GM10248 (cell line): ENCODE data around the gene TEX48.

Source experiments
- CTCF ChIA-PET: fragments of 300-600 bp; sonication (Branson Sonifier 250); formaldehyde crosslinking; extraction: SDS; loops from one replicate; lab custom pipeline; 2021; ENCODE audit warnings: antibody characterized with exemption; lab: Yijun Ruan, JAX
- POLR2A ChIA-PET: fragments of 350-650 bp; sonication (Branson Sonifier 250); formaldehyde crosslinking; extraction: SDS; loops from one replicate; lab custom pipeline; 2020; ENCODE audit warnings: antibody characterized with exemption; lab: Yijun Ruan, JAX
- DNase-seq: peaks from one replicate; pipeline ENCODE4 v3.0.0; 2012; ENCODE audit errors: extremely low spot score
- CTCF ChIP-seq: IDR thresholded peaks from 2 replicates; pipeline ENCODE4 v1.5.1; 2012; ENCODE audit warnings: mild to moderate bottlenecking, low read depth; ENCODE audit errors: extremely low read depth, missing control alignments, control extremely low read depth

Gene TEX48

GRCh38 chr9:114655689-114656088 is 26.3 kb downstream of the TEX48 start:
- CTCF ChIA-PET = interaction anchor here (1.2 to 6.5 kb wide), 7 partner anchors 10 to 249 kb away, joined by 4 to 173 read pairs (median 5); no protein-coding TSS in a partner anchor
- no peak for DNase-seq
- POLR2A ChIA-PET = no interaction called here

GRCh38 chr9:114653556-114654159 is 28.3 kb downstream of the TEX48 start:
- ChIA-PET CTCF (interaction anchor here (0.6 to 6.5 kb wide), 85 partner anchors 10 to 434 kb away, joined by 3 to 173 read pairs (median 5); partner anchors contain the start of genes AKNA, ATP6V1G1, TEX48 and TMEM268), POLR2A (interaction anchor here (0.9 to 1.6 kb wide), 3 partner anchors 61 to 248 kb away, joined by 3 to 11 read pairs (median 3); partner anchors contain the start of gene ATP6V1G1)
- DNase-seq = peak; percentile 77
- TF ChIP-seq CTCF = peak; percentile 88

More at GRCh38 chr9:114655689-114656088, 26.3 kb downstream of the TEX48 start:
- TF ChIP-seq CTCF = no peak

GRCh38 chr9:114652776-114653555 is 29.0 kb downstream of the TEX48 start:
- DNase-seq = no peak
- CTCF ChIA-PET = interaction anchor here (0.6 to 6.5 kb wide), 84 partner anchors 9 to 435 kb away, joined by 3 to 173 read pairs (median 5); partner anchors contain the start of genes AKNA, ATP6V1G1, TEX48 and TMEM268
- POLR2A ChIA-PET = interaction anchor here (0.9 to 1.6 kb wide), 3 partner anchors 61 to 247 kb away, joined by 3 to 11 read pairs (median 3); partner anchors contain the start of gene ATP6V1G1
- no peak for TF ChIP-seq CTCF

- CTCF ChIA-PET = interaction anchor here (1.4 to 3.0 kb wide), 3 partner anchors 9 to 18 kb away, joined by 3 to 35 read pairs (median 6); no protein-coding TSS in a partner anchor
- POLR2A ChIA-PET = no interaction called here
- no peak for DNase-seq
- no peak for TF ChIP-seq CTCF
Measured at GRCh38 chr9:114643896-114644295, 38.1 kb downstream of the TEX48 start.

GRCh38 chr9:114643001-114643400 is 39.0 kb downstream of the TEX48 start:
- POLR2A ChIA-PET = no interaction called here
- TF ChIP-seq CTCF = no peak
- CTCF ChIA-PET = interaction anchor here (3.0 kb wide), 1 partner anchor 10 kb away, joined by 35 read pairs; no protein-coding TSS in a partner anchor
- DNase-seq = no peak

- CTCF ChIA-PET = interaction anchor here (1.3 to 2.4 kb wide), 2 partner anchors 11 to 20 kb away, joined by 3 to 22 read pairs; no protein-coding TSS in a partner anchor
- POLR2A ChIA-PET = no interaction called here
- TF ChIP-seq CTCF = no peak
- DNase-seq = no peak
Measured at GRCh38 chr9:114641967-114642366, 40.0 kb downstream of the TEX48 start.
